GM12892 (cell line): Measurements from ENCODE around the gene TCF19.

ENCODE experiments used
- POLR2A ChIP-seq: IDR thresholded peaks from 2 replicates; pipeline ENCODE4 v1.6.1; 2011; ENCODE audit warnings: low read depth, low read length, control low read depth
- POLR2AphosphoS5 ChIP-seq: IDR thresholded peaks from 2 replicates; pipeline ENCODE4 v1.6.1; 2011; ENCODE audit warnings: low read depth, low read length, control low read depth
- TAF1 ChIP-seq: IDR thresholded peaks from 2 replicates; pipeline ENCODE4 v1.6.1; 2011; ENCODE audit warnings: low read depth, mild to moderate bottlenecking, control low read depth, low read length, borderline replicate concordance

DNA sequence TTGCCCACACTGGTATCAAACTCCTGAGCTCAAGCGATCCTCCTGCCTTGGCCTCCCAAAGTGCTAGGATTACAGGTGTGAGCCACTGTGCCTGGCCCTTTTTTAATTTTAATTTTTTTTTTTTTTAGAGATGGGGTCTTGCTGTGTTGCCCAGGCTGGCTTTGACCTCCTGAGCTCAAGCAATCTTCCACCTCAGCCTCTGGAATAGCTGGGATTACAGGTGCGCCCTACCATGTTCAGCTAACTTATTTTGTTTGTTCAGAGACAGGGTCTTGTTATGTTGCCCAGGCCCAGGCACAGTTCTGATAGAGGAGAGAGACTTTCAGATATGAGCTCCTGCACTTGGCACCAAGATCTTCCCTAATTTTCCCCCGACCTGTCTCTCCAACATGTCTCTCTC is 27.6 kb upstream of the TCF19 start:
- TF ChIP-seq POLR2AphosphoS5 (no peak), POLR2A (no peak), TAF1 (no peak)
